ENCODE results near the gene TNFRSF1B.

DNA sequence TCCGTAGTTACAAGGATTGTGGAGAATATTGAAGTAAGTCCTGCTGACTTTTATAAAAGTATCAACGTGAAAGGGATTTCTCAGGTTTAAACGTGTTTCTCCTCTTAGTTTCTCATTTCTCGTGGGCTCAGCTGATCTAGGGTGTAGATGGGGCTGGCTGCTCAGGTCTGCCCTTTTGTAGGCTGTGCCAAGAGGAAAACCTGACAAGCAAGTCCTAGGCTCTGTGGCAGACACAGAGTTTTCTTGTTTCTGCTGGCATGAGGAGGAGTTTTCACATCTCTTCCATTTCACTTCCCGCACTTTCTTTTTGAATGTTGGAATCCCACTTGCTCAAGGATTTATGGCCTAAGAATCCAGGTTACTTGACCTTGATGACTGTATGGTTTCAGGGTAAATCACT, 77.8 kb downstream of the TNFRSF1B start:
- TF ChIP-seq SP4 (IDR thresholded peaks at IDR 0.05; ENCODE audit: low read length) (no peak), CHD2 (IDR thresholded peaks at IDR 0.05; ENCODE audit: low read length) (no peak), POLR2A (IDR thresholded peaks at IDR 0.05; ENCODE audit: control extremely low read depth in 1 of 2, low read depth in 2 of 2, low read length in 2 of 2) (no peak), CTCF (IDR thresholded peaks at IDR 0.05; ENCODE audit: control extremely low read depth in 1 of 3, insufficient read depth in 1 of 3, low read depth in 1 of 3, low read length in 3 of 3) (no peak), CEBPB (IDR thresholded peaks at IDR 0.05; ENCODE audit: low read depth, low read length) (no peak), EP300 (IDR thresholded peaks at IDR 0.05; ENCODE audit: borderline replicate concordance in 1 of 2, low read depth in 2 of 2, low read length in 2 of 2) (no peak), POLR2AphosphoS5 (IDR thresholded peaks at IDR 0.05; ENCODE audit: low read depth, low read length) (no peak), SRF (IDR thresholded peaks at IDR 0.05; ENCODE audit: low read depth, low read length) (no peak), JUND (IDR thresholded peaks at IDR 0.05; ENCODE audit: low read length) (no peak), ASH2L (IDR thresholded peaks at IDR 0.05; ENCODE audit: low read length) (no peak), SP1 (IDR thresholded peaks at IDR 0.05; ENCODE audit: low read depth, low read length) (no peak), JUN (IDR thresholded peaks at IDR 0.05; ENCODE audit: low read depth, low read length) (no peak), KDM5A (IDR thresholded peaks at IDR 0.05; ENCODE audit: low read length) (no peak)

Measured in H1 (cell line).